Measurements from ENCODE around the gene GABPB1.

GABPB1 gene

GRCh38 chr15:50344006-50344464 lies 11.0 kb downstream of the GABPB1 start:
- no peak for DNase-seq (ENCODE audit: low read depth in 3 of 3)

DNA sequence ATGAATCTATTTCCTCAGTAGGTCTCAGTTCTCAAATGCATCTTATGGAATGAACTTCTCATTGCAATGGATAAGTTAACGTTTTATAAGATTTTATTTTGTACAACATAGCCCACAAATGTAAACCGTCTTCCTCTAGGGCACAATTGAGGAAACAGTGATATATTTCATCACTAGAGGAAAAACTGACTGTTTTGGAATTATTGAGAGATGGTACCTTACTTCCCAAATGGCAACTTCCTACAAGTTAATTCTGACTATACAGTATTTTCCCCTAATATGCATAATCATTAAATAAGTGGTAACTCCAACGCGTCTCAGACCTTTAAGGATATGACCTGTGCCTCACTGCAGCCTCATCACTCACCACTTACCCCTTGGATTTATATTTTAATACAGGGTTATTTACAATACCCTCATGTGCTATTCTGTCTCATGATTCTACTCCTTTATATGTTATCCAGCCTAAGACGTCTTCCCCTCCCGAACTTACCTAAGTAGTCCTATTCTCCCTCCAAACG lies 13.3 kb downstream of the GABPB1 start:
- no peak for DNase-seq (ENCODE audit: low read depth in 3 of 3)

- no peak for DNase-seq (ENCODE audit: low read depth in 3 of 3)
Measured at GRCh38 chr15:50340416-50340815, 14.6 kb downstream of the GABPB1 start.

- no peak for DNase-seq (ENCODE audit: low read depth in 3 of 3)
Measured at GRCh38 chr15:50339717-50340116, 15.3 kb downstream of the GABPB1 start.

DNA sequence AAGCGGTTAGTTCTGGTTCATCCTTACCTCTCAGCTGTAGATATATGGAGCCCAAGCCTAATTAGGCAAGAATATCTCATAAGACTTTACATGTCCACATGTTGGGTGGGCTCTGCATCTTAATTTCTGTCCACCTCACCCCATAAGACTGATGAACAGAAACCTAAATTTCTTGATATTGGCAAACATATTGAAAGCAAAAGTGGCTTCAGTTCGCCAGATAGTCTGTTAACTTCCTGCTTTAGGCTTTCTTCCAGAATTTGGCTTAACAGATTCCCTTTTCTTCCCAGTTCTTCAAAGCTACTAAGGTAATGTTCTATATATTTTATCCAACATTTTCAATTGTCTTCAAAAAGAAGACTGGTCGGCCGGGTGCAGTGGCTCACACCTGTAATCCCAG lies 19.7 kb downstream of the GABPB1 start:
- DNase-seq (ENCODE audit: low read depth in 3 of 3): no peak

- DNase-seq (ENCODE audit: low read depth in 3 of 3): no peak
Measured at GRCh38 chr15:50333229-50333628, 21.8 kb downstream of the GABPB1 start.

GRCh38 chr15:50330921-50331320 lies 24.1 kb downstream of the GABPB1 start:
- DNase-seq (ENCODE audit: low read depth in 3 of 3): no peak

- DNase-seq (ENCODE audit: low read depth in 3 of 3): no peak
Measured at GRCh38 chr15:50328116-50328515, 26.9 kb downstream of the GABPB1 start.

GRCh38 chr15:50321680-50322210 lies 33.3 kb downstream of the GABPB1 start:
- DNase-seq (ENCODE audit: low read depth in 3 of 3): no peak

GRCh38 chr15:50320504-50320903 lies 34.5 kb downstream of the GABPB1 start:
- DNase-seq (ENCODE audit: low read depth in 3 of 3): no peak

GRCh38 chr15:50318697-50319096 lies 36.3 kb downstream of the GABPB1 start:
- no peak for DNase-seq (ENCODE audit: low read depth in 3 of 3)

DNA sequence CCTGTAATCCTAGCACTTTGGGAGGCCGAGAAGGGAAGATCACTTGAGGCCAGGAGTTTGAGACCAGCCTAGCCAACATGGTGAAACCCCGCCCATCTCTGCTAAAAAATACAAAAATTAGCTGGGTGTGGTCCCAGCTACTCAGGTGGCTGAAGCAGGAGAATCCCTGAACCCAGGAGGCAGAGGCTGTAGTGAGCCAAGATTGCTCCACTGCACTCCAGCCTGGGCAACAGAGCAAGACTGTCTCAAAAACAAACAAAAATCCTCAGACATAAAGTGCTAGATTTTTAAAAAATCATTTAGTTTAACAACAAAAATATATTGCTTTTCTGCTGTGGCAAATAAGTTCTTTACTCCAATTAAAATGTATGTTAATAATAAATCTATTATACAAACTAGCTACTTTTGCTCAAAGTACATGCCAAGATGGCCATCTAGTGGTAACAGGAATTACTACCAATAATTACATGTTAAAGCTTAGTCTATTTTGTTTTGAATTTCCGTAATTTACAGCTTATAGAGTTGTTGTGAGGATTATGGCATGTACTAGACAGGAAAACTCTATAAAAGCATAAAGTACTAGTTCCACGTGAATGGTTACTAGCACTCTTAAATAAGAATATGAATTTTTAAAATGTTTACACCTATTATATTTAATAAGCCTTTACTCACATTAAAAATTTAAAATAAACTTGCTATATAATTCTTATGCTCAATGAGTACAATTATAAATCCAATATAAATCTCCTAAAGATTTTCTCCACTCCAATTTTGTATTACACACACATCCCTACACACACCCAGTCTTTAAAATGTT lies 39.0 kb downstream of the GABPB1 start:
- DNase-seq (ENCODE audit: low read depth in 3 of 3): no peak

DNA sequence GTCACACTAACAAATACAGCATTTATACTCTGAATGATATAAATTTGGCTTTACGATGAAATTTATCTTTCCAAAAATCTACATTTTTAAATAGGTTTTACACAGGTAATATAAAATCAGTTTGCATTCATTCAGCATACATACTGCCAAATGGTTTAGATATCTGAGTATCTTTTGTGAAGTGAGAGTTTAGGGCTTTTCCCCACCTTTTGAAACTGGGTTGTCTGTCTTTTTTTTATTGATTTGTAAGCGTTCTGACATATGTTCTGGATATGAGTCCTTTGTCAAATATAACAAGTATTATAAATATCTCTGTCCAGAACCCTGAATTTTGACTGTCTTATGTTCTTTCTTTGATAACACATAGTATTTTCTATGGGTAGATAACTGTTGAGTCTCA lies 42.4 kb downstream of the GABPB1 start:
- no peak for DNase-seq (ENCODE audit: low read depth in 3 of 3)

DNA sequence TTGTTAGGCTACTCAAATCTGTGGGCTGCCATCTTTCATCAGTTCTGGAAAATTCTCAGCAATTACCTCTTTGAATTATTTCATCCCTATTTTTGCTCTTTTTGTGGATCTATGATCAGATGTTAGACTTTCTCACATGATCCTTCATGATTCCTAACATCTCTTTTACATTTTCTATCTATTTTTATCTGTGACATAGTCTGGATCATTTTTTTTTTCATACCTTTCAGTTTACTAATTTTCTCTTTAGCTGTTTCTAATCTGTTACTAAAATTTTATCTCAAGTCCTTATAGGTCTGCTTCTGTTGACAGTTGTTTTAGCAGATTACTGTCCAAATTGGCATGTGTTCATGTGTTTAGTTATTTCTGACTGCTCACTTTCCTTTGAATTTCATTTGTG lies 47.2 kb downstream of the GABPB1 start:
- no peak for DNase-seq (ENCODE audit: low read depth in 3 of 3)

GRCh38 chr15:50304836-50305235 lies 50.2 kb downstream of the GABPB1 start:
- DNase-seq (ENCODE audit: low read depth in 3 of 3): no peak

- no peak for DNase-seq (ENCODE audit: low read depth in 3 of 3)
Measured at GRCh38 chr15:50302581-50302980, 52.4 kb downstream of the GABPB1 start.

GRCh38 chr15:50298340-50298739 lies 56.7 kb downstream of the GABPB1 start:
- DNase-seq (ENCODE audit: low read depth in 3 of 3): no peak

DNA sequence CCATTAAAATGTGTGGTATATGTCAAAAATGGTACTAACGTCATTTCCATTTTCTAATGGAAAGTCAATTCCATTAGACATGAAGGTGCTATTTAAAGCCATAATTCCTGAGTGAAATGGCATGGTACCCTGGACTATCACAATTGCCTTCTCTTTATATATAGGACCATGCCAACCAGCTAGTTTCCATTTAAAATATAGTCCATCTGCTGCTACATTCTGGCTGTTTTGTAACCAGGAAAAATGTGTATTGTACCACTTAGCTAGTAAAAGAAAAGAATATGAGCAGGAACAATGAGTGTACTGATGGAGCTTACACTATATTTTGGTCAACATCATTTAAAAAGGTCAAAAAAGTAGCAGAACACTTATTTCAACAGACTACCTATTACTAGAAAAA lies 59.0 kb downstream of the GABPB1 start:
- no peak for DNase-seq (ENCODE audit: low read depth in 3 of 3)

DNA sequence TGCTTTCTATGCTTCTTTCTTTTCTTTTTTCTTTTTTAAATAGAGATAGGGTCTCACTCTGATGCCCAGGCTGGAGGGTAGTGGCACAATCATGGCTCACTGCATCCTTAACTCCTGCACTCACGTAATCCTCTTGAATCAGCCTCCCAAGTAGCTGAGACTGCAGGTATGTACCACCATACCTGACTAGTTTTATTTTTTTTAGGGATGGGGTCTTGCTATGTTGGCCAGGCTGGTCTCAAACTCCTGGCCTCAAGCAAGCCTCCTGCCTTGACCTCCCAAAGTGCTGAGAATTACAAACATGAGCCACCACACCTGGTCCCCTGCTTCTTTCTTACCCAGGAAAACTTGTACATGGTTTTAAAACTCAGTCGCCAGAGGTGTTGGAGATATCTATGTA lies 65.2 kb downstream of the GABPB1 start:
- DNase-seq (ENCODE audit: low read depth in 3 of 3): no peak

GRCh38 chr15:50287324-50288116 lies 67.5 kb downstream of the GABPB1 start:
- DNase-seq (ENCODE audit: low read depth in 3 of 3): no peak

- DNase-seq (ENCODE audit: low read depth in 3 of 3): no peak
Measured at GRCh38 chr15:50281427-50281826, 73.6 kb downstream of the GABPB1 start.

DNA sequence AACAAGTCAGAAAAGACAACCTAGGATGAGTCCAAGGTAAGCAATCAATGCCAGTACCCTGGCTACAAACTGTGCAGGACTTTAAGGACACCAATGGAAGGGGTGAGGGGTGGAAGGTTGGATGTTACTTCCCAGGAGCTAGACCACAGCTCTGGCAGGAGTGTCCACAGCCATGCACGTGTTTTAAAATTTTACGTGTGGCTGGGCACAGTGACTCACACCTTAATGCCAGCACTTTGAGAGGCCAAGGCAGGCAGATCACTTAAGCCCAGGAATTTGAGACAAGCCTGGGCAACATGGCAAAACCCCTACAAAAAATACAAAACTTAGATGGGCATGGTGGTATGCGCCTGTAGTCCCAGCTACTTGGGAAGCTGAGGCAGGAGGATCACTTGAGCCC lies 74.7 kb downstream of the GABPB1 start:
- no peak for DNase-seq (ENCODE audit: low read depth in 3 of 3)

DNA sequence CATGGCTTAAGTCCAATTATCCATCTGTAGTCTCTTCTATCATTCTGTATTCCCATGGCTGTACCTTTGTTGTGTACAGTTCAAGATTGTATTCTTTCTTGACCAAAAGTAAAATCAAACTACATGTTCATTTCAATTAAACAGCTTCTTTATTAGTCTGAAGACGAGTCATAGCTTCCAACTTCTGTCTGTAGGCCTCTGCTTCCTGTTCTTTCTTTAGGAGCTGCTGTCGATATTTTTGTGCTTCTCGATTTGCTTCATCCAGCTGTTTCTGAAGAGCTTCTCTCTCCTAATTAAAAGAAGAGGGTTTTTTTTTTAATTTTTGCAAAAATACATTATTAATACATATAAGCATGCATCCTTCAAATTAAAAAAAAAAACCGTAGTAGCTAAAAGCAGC lies 76.5 kb downstream of the GABPB1 start:
- no peak for DNase-seq (ENCODE audit: low read depth in 3 of 3)
